Inflammatory macrophage treated with lipopolysaccharide for 4 hours (primary cell): ENCODE data around the gene IFI6.
A peak's percentile ranks its signal among the peaks of the same experiment; 100 is the strongest.
"Not testable (repeated sequence)": the region's sequence is repeated elsewhere in the genome, so short reads cannot be mapped to it uniquely, and the experiment has no call there.

Source experiments
- DNase-seq: peaks from one replicate; pipeline ENCODE4 v3.0.0-alpha.2; 2020

Gene IFI6

DNA sequence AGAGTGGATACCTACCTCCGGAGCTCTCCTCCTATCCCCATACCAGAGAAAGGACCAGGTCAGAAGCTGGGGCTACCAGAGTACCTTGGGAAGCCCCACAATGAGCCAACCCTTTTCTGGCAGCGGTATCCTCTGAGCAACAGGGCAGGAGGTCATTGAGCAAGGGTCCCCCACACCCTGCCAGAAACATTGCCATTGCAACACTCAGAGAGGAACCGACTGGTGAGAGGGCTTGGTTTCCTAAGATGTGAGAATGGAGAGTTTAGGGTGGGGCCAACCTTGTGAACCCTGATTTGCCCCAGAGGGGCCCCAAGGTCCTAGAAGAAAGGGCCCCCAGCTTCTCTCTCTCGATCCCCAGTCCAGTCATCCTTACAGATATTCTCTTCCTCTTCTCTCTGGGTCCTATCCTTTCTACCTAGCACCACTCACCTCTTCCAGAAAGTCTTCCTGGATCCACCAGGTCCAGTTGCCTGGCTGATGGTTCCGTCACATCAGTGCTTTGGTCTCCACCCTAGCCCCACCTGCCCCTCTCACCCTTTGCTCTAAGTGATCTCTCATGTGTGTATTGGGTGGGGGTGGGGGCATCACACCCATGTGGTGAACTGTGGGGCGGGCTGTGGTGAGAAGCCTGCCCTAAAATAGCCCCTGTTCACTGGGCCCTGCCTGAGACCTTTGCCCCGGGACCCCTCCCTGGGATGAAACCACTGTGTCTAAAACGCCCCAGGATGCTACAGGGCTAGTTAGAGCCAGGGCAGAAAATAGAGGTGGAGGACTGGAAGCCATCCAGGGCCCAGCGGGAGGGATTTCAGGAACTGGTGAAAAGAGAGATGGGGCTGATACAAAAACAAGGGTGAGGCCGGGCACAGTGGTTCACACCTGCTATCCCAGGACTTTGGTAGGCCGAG is 45.7 kb downstream of the IFI6 start:
- DNase-seq: peak; percentile 99

DNA sequence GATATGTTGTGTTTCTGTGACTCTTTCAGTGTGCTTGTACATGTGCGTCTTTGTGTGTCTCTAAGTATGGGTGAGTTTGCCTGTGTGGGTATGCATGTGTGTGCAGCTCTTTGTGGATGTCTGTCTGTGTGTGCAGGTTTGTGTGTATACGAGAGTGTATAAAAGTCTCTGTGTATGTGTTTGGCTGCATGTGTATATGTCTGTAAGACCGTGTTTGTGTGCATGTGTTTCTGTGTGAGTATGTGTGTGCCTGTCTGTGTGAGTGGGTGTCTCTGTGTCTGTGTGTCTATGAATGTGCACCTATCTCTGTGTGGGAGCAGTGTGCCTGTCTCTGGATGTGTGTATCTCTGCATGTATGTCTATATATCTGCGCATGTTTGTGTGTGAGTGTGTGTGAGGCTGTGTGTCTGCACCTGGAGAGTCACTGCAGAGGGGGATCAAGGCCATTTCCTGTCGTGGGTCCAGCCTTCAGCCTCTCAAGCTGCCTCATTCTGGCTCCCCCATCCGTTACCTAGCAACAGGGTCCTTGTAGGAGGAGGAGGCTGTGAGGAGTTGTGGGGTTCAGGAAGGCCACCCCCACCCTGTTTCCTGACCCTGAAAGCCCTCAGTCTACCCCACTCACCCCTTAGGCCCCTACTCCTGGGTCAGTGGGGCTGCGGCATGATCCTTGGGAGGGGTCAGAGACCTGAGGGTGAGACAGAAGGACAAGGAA is 47.4 kb downstream of the IFI6 start:
- no peak for DNase-seq

DNA sequence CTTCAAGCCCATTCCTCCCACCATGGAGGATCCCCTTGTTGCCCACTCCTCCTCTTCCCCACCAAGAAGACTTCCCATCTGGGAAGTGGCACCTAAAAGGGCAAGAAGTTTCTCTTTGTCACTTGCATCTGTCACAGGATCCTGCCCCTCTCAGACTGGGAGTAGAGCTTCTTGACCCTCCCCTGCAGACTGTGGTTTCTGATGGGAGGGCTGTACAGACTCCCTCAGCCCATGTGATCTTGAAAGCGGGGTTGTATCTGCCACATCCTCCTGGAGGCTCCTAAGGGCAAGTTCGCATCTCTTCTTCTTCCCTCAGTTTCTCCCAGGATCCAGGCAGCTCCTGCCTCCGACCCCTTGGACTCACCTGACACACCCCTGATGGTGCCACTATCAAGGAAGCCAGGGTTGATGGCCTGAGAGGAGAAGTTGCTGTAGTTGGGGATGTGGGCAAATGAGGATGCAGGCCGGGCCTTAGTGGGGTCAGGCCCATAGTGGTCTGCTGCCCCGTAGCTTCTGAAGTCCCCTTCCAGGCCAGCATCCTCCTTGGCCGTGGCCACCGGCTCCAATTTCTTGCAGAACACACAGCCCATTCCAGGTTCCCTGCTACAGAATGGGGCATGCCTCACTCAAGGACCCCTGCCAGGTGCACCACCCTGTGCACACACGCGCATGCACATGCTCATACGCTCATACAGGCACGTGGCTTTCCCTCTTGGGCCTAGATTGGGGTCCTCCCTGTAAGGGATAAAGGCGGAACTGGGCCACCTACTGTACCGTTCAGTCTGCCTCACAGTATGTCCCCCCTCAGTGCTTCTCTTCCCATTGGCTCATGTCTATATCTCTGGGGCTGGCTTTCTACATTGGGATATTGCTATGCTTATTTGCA is 48.4 kb downstream of the IFI6 start:
- DNase-seq: peak; percentile 56

DNA sequence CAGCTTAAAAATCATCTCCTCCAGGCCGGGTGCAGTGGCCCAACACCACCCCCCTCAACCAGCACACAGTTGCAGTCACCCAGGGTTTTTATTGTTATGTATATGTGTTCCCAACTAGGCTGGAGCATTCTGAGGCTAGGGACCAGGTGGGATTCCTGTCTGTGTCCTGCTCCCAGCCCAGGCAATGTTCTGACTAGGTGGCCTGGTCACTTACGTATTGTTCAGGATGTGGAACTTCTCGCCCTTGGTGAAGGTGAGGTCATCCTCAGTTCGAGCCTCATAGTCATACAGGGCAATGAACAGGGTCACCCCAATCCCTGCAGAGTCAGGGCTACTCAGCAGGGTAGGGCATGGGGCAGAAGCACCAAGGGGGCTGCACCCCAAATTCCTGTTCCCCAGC is 49.2 kb downstream of the IFI6 start:
- DNase-seq: peak; percentile 68

DNA sequence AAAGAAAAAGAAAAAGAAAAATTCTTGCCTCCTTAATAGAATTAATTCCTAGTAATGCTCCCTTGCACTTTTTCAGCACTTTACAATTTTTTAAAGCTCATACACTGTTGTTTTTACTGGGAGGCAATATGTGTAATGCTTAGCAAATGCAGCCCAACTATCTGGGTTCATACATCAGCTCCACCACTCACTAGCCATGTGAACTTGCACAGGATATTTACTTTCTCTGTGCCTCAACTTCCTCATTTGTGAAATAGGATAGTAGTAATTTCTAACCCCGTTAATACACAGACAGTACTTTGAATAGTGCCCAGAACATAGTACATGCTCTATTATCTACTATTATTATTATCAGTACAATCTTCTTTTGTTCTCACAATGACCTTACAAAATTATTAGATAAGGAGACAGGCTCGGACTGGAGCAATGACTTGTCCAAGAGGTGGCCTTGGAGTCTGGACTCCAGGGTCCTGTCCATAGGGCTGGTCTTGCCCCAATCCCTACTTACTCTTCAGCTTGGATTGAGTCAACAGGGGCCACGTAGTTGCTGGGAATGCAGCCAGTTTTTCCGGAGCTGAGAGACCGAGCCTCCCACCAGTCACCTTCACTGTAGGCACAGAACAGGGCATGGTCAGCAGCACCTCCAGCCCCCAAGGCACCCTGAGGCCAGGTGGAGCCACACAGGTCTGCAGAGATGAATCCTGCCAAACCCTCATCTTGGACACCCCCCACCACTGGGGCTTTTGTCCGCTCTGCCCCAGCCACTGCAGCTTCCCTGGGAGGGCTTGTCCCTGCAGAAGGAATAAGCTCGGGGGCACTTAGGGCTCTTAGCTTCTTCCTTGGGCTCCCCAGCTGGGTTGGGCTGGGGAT is 50.7 kb downstream of the IFI6 start:
- peak; percentile 76 for DNase-seq

DNA sequence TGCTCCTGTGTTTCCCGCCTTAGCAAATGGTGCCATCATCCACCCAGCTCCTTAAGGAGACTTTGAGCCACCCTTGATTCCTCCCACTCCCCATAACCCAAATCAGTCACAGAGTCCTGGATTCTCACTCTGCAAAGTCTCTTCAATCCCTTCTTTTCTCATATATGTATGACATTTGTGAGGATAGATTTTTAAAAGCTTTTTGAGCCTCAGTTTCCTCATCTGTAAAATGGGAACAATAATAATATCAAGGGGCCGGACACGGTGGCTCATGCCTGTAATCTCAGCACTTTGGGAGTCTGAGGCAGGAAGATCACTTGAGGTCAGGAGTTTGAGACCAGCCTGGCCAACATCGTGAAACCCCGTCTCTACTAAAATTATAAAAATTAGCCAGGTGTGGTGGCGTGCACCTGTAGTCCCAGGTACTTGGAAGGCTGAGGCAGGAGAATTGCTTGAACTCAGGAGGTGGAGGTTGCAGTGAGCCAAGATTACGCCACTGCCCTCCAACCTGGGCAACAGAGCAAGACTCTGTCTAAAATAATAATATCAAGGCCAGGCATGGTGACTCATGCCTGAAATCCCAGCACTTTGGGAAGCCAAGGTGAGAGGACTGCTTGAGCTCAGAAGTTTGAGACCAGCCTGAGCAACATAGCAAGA is 52.1 kb downstream of the IFI6 start:
- DNase-seq: not testable (repeated sequence)

DNA sequence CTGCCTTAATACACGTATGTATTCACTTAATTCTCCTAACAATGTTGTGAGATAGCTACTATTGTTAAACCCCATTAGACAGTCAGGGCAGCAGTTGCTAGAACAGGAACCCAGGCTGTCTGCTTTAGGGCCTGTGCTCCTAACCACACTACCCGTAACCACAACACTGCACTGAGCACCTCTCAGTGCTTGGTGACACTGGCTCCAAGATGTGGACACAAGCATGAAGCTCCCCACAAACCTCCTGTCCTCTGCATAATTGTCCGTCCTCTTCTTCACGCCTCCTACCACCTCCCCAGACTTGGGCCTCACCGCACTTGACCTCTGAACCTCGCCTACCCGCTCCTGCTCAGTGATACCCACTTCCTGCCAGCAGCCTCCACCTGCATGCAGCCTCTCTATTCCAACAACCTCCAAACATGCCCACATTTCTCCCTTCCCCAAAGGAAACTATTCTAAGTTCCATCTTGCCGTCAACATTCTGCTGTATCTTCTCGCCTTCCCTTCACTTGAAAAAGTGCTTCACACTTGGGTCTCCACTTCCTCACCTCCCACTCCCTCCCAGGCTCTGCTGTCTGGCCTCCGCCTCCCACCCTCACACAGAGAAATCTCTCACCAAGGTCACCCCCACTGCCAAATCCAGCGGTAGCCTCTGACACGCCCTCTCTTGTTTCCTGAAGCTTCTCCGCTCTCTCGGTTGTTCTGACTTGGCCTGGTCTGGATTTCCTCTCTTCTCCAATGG is 53.5 kb downstream of the IFI6 start:
- DNase-seq: peak; percentile 54

DNA sequence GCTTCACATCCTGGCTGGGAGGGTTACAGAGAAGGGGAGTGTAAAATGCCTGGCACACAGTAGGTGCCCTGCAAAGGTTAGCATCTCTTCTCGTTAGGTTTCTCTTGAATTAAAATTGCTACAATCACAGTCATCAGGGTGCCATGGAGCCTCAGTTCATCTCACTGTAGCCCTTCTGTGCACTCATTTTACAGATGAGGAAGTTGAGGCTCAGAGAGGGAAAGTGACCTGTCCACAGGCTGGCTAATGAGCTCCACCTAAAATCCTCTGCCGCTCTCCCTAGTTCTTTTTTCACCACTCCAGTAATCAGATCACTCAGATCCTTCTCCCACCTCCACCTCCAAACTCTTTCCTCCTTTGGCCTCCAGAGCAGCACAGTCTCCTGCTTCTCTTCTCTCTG is 54.6 kb downstream of the IFI6 start:
- DNase-seq: no peak

DNA sequence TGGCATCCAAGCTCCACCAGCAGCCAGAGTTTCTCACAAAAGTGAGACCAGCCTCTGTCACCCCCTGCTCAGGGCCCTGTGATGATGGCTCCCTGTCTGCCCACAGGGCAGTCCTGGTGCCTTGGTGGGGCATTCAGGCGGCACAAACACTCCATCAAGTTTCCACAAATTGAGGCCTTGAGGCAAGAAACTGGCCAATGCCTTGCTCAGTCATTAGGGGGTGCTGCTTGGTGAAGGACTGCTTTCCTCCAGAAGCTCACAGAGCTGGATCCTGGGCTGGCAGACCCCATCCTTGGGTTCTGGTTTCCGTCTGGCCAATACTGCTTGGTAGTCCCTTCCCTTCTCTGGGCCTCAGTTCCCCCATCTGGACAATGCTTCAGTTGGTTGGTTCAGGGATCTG is 55.6 kb downstream of the IFI6 start:
- DNase-seq: no peak
